NT2/D1 (cell line): ENCODE measurements around the gene EGLN1.
A peak's percentile ranks its signal among the peaks of the same experiment; 100 is the strongest.

ENCODE experiments used
- DNase-seq: peaks from one replicate; pipeline ENCODE4 v3.0.0-alpha.2; 2011; ENCODE audit warnings: low read depth, low spot score
- H3K27me3 ChIP-seq: 2 replicates; pipeline ENCODE4 v1.6.0; 2011; ENCODE audit warnings: mild to moderate bottlenecking; ENCODE audit not compliant: insufficient read length, insufficient read depth
- H3K36me3 ChIP-seq: 2 replicates; pipeline ENCODE4 v1.6.1; 2011; ENCODE audit warnings: mild to moderate bottlenecking, low read length, mixed read lengths; ENCODE audit not compliant: insufficient read depth, insufficient read length
- H3K4me1 ChIP-seq: 2 replicates; pipeline ENCODE4 v1.5.1; 2011; ENCODE audit not compliant: insufficient read depth, insufficient read length
- H3K4me3 ChIP-seq: 2 replicates; pipeline ENCODE4 v1.5.1; 2011; ENCODE audit warnings: low read depth; ENCODE audit not compliant: insufficient read length
- H3K9ac ChIP-seq: 2 replicates; pipeline ENCODE4 v1.6.0; 2011; ENCODE audit warnings: low read depth; ENCODE audit not compliant: insufficient read length
- H3K9me3 ChIP-seq: 2 replicates; pipeline ENCODE4 v1.5.1; 2011; ENCODE audit warnings: mild to moderate bottlenecking, low read length; ENCODE audit not compliant: insufficient read depth
- SUZ12 ChIP-seq: IDR thresholded peaks from 2 replicates; pipeline ENCODE4 v1.6.1; 2011; ENCODE audit not compliant: insufficient read length, insufficient read depth; ENCODE audit errors: extremely low read depth
- YY1 ChIP-seq: IDR thresholded peaks from 2 replicates; pipeline ENCODE4 v1.6.1; 2011; ENCODE audit not compliant: insufficient read length, insufficient read depth
- ZNF274 ChIP-seq: IDR thresholded peaks from 2 replicates; pipeline ENCODE4 v1.6.1; 2011; ENCODE audit warnings: mild to moderate bottlenecking, low read depth, low read length

The EGLN1 gene

DNA sequence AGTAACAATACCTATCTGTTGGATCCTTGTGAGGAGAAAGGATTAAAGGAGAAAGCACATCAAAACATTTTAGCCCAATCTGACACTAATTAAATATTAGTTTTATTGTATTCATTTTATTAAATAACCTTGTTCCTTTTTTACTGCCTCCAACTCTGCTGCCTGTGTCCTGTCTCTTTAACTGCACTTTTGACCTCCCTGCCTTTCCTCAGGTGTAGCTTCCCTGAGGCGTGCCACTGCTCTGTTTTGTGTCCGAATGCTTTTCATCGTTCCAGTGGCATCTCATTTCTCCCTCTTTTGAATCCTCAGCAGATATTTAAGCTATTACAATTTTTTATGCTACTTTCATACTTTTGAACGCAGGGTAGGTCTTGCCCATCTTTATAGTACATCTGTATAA, 73.6 kb downstream of the EGLN1 start:
- Histone ChIP-seq H3K4me3 (no peak overlapping the region), H3K36me3 (peaks cover 79% of the 10 kb centered on the region), H3K4me1 (no peaks in the 10 kb centered on the region), H3K9ac (no peak overlapping the region), H3K27me3 (no peaks in the 10 kb centered on the region), H3K9me3 (no peaks in the 10 kb centered on the region)
- no peak for DNase-seq
- TF ChIP-seq ZNF274: no peak
- no peak for TF ChIP-seq SUZ12
- no peak for TF ChIP-seq YY1

DNA sequence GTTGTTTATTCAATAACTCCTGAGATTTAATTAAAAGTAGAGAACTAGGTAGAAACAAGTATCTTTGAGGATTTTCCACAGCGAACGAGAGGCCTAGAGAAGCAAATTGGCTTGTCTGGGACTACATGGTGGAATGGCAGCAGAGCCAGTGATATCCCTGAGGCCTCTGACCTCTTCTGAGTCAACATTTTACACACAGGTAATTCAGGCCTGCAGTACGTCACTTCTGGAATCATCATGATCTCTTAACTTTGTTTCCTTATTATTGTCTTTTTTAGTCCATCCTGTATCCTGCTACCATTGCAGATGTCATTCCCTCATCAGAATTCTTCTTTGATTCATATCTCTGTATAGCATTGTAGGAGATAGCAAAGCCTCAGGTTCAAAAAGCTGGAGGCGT, 74.1 kb downstream of the EGLN1 start:
- Histone ChIP-seq H3K36me3 (peaks cover 79% of the 10 kb centered on the region), H3K27me3 (no peaks in the 10 kb centered on the region), H3K9me3 (no peaks in the 10 kb centered on the region), H3K9ac (no peak overlapping the region), H3K4me3 (no peak overlapping the region), H3K4me1 (no peaks in the 10 kb centered on the region)
- no peak for DNase-seq
- TF ChIP-seq SUZ12: no peak

DNA sequence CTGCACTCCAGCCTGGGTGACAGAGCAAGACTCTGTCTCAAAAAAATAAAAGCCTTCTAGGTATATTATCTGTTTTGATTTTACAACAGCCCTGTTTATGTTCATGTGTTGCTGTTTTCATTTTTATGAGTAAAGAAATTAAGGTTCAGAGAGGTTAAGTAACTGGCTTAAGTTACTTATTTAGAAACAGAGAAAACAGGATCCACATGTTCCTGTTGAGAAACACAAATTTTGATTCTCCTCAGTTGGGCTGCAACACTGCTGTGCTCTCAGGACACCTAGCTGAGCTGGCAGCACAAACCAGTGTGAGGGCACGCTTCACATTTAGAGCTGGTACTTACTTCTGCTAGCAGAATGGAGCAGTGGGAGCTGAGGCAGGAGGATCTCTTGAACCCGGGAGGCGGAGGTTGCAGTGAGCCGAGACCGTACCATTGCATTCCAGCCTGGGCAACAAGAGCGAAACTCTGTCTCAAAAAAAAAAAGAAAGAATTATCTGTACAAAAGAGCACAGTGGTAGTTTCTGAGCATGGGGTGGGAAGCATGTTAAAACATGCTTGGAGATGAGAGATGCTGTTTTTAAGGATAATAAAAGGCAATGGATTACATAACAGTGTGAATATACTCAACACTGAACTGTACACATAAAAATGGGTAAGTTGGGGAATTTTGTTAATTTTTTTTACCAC, 81.6 kb downstream of the EGLN1 start:
- no peak overlapping the region for H3K9ac ChIP-seq
- no peaks in the 10 kb centered on the region for H3K9me3 ChIP-seq
- no peak for DNase-seq
- H3K27me3 ChIP-seq: no peaks in the 10 kb centered on the region
- peaks cover 60% of the 10 kb centered on the region for H3K36me3 ChIP-seq
- H3K4me1 ChIP-seq: peaks cover 5% of the 10 kb centered on the region
- H3K4me3 ChIP-seq: no peak overlapping the region
- TF ChIP-seq SUZ12 (no peak), ZNF274 (no peak), YY1 (no peak)

DNA sequence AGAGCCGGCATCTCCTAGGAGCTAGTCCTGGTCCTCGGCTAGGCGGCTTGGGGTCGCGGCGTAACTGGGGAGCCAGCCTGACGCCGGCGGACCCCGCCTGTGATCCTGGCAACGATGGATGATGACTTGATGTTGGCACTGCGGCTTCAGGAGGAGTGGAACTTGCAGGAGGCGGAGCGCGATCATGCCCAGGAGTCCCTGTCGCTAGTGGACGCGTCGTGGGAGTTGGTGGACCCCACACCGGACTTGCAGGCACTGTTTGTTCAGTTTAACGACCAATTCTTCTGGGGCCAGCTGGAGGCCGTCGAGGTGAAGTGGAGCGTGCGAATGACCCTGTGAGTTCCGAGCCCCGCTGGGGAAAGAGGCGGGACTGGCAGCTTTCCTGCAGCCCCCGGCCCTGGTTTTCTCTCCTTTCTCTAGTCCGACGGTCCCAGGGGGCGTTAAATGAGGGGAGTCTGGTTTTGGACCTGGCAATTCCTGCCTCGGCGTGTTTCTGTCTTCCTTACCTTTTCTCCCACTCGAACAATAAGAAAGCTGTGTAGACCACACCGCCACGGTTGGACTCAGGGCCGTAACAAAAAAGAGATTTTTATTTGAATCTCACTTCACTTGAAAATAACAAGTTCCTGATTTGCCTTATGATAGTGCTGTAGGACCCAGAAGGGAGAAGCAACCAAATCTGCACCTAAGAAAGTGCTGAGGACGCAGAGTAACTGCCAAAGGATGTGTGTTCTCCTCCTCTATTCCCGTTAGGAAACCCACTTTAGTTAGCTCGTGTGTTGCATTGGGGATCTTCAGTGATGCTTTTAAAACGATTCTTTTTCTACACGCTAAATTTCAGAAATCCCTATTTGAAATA, 83.6 kb downstream of the EGLN1 start, which contains the start of gene SPRTN:
TSS of gene SPRTN (plus strand) at position 24 of the 859 bp plus-strand sequence. CDS start at position 115, 91 bp downstream.
- H3K4me3 ChIP-seq: peak within 1 kb of the TSS; percentile 94
- H3K9ac ChIP-seq: peak within 1 kb of the TSS; percentile 97
- no peaks in the 10 kb centered on the region for H3K27me3 ChIP-seq
- TF ChIP-seq SUZ12 (no peak), YY1 (no peak), ZNF274 (no peak)
- H3K36me3 ChIP-seq: peaks cover 64% of the 10 kb centered on the region
- DNase-seq: no peak
- peaks cover 5% of the 10 kb centered on the region for H3K4me1 ChIP-seq
- no peaks in the 10 kb centered on the region for H3K9me3 ChIP-seq

DNA sequence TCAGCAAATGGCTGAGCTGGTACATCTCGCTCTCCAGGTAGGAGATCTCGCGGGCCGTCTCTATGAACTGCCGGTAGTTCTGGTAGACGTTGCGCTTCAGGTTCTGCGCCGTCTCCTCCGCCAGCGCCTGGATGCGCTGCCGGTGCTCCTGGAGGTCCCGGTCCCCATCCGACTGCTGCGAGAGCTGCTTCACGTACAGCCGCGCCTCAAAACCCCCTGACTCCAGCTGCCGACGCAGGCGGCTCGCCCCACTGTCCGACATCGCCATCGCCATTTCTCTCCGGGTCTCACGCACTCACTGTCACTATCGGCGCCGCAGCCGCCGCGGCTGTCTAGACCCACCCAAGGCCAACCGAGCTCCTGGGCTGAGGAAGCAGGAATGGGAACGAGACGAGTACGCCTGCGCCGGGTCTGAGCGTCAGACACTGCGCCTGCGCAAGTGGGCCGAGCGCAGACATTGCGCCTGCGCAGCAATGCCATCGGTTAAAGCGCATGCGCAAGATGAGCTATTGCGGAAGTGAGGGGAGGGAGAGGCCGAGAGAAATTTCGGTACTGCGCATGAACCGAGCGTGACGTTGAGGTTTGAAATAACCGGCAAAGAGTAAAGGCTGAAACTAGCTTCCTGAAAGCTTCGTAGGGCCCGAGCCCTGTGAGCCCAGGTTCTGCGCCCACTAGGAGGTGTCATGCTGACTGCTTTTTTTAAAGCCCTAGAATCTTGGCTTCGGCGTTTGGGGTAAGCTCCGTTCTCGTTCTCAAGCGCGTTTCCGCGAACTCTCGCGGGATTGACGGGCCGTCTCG, 84.4 kb downstream of the EGLN1 start, which contains the start of gene EXOC8:
TSS of gene EXOC8 (minus strand) at position 381 of the 798 bp plus-strand sequence. CDS start at position 274, 107 bp downstream.
- Histone ChIP-seq H3K9ac (peak within 1 kb of the TSS; percentile 97), H3K27me3 (no peaks in the 10 kb centered on the region), H3K4me3 (peak within 1 kb of the TSS; percentile 94), H3K4me1 (peaks cover 5% of the 10 kb centered on the region), H3K9me3 (no peaks in the 10 kb centered on the region), H3K36me3 (peaks cover 56% of the 10 kb centered on the region)
- peak; percentile 99 for DNase-seq
- no peak for TF ChIP-seq SUZ12
- TF ChIP-seq YY1: no peak
- no peak for TF ChIP-seq ZNF274

DNA sequence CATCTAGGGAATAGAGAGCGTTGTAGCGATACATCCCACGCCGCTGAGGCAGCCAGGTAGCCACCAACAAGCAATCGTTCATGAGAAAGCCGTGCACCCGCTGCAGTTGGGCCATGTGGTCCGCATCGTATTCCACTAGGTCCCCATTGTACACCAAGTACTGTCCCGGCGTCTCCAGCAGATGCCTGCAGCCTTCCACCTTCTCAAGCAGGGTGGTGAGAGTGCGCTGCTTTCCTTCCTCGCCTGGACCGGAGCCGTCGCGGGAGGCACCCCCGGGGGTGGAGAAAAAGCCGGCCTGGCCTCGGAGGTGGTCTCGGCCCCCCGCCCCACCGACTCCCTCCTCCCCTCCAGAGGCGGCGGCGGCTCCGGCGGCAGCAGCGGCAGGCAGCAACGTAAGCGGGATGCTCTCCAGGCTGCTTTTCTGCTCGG, 85.0 kb downstream of the EGLN1 start:
- no peak for DNase-seq
- Histone ChIP-seq H3K4me1 (peaks cover 5% of the 10 kb centered on the region), H3K36me3 (peaks cover 52% of the 10 kb centered on the region)

More for the DNA sequence above, 85.0 kb downstream of the EGLN1 start:
- Histone ChIP-seq H3K4me3 (peak overlapping the region; percentile 94), H3K9ac (peak overlapping the region; percentile 97), H3K27me3 (no peaks in the 10 kb centered on the region), H3K9me3 (no peaks in the 10 kb centered on the region)
- TF ChIP-seq ZNF274 (no peak), YY1 (no peak), SUZ12 (no peak)
